IMR-90 (cell line): ENCODE data around the gene SLC25A22. TPM values are rescaled to one million over a fixed set of nuclear protein-coding genes. Genes with fewer than 3 reads are reported as not detected.
A peak's percentile ranks its signal among the peaks of the same experiment; 100 is the strongest.

Experiments
- ATAC-seq: fragments of 200-7000 bp; cut with Tn5 transposase; 2 replicates; pipeline ENCODE4 v1.9.1; 2020; ENCODE audit warnings: low read depth, mild to moderate bottlenecking, moderate library complexity
- BruUV-seq: library from RNA; stranded (reverse); fragments of 400-500 nt; replicated peaks from 2 replicates; lab custom pipeline; 2021; lab: Mats Ljungman, UMichigan
- CTCF ChIA-PET: fragments of 300-600 bp; formaldehyde crosslinking; extraction: SDS; loops from one replicate; lab custom pipeline; 2021; ENCODE audit warnings: antibody characterized with exemption; lab: Yijun Ruan, JAX
- POLR2A ChIA-PET: fragments of 300-600 bp; sonication (Branson Sonifier 250); formaldehyde crosslinking; loops from one replicate; lab custom pipeline; 2022; ENCODE audit warnings: antibody characterized with exemption; ENCODE audit not compliant: unreplicated experiment; lab: Charles Lee
- DNase-seq: peaks from one replicate; pipeline ENCODE4 v3.0.0; 2013
- H2AFZ ChIP-seq: replicated peaks from 2 replicates; pipeline ENCODE3; 2013; ENCODE audit warnings: low read length, mild to moderate bottlenecking; ENCODE audit not compliant: poor library complexity
- H2AK5ac ChIP-seq: 2 replicates; pipeline ENCODE4 v1.6.1; 2013; ENCODE audit warnings: low read depth, low read length, inconsistent platforms
- H2AK9ac ChIP-seq: replicated peaks from 2 replicates; pipeline ENCODE3; 2013; ENCODE audit warnings: mild to moderate bottlenecking, low read depth, low read length, moderate library complexity; ENCODE audit not compliant: poor library complexity
- H2BK120ac ChIP-seq: 2 replicates; pipeline ENCODE4 v1.6.1; 2013; ENCODE audit warnings: low read depth, low read length, inconsistent platforms
- H2BK15ac ChIP-seq: 3 replicates; pipeline ENCODE4 v1.6.1; 2013; ENCODE audit warnings: low read depth, low read length, inconsistent platforms
- H2BK20ac ChIP-seq: 2 replicates; pipeline ENCODE4 v1.6.1; 2013; ENCODE audit warnings: low read depth, mild to moderate bottlenecking, inconsistent platforms, low read length, moderate library complexity
- H2BK5ac ChIP-seq: 2 replicates; pipeline ENCODE4 v1.6.1; 2013; ENCODE audit warnings: mild to moderate bottlenecking, low read depth, low read length, inconsistent platforms; ENCODE audit not compliant: poor library complexity, severe bottlenecking
- H3K14ac ChIP-seq: replicated peaks from 2 replicates; pipeline ENCODE4 v1.6.1; 2013; ENCODE audit warnings: low read depth, low read length, inconsistent platforms
- H3K18ac ChIP-seq: 2 replicates; pipeline ENCODE4 v1.6.1; 2013; ENCODE audit warnings: low read depth, low read length, control low read depth
- H3K23ac ChIP-seq: 2 replicates; pipeline ENCODE4 v1.6.1; 2013; ENCODE audit warnings: low read depth, low read length, inconsistent platforms
- H3K27ac ChIP-seq: 2 replicates; pipeline ENCODE4 v1.5.1; 2013; ENCODE audit warnings: mild to moderate bottlenecking, control low read depth, low read length; ENCODE audit not compliant: insufficient read depth
- H3K27me3 ChIP-seq: 2 replicates; pipeline ENCODE4 v1.6.1; 2013; ENCODE audit warnings: low read length; ENCODE audit not compliant: control insufficient read depth, insufficient read depth
- H3K36me3 ChIP-seq: 2 replicates; pipeline ENCODE4 v1.6.1; 2013; ENCODE audit warnings: low read length, mixed read lengths; ENCODE audit not compliant: control insufficient read depth, insufficient read depth
- H3K4ac ChIP-seq: 2 replicates; pipeline ENCODE4 v1.6.1; 2013; ENCODE audit warnings: low read depth, low read length, inconsistent platforms
- H3K4me1 ChIP-seq: 2 replicates; pipeline ENCODE4 v1.6.1; 2013; ENCODE audit warnings: low read length, mixed read lengths; ENCODE audit not compliant: control insufficient read depth, insufficient read depth
- H3K4me2 ChIP-seq: 2 replicates; pipeline ENCODE4 v1.6.1; 2013; ENCODE audit warnings: low read depth, mild to moderate bottlenecking, control low read depth, low read length, moderate library complexity
- H3K4me3 ChIP-seq: 2 replicates; pipeline ENCODE4 v1.5.1; 2013; ENCODE audit warnings: low read depth, mild to moderate bottlenecking, control low read depth, low read length, moderate library complexity; ENCODE audit not compliant: insufficient read depth
- H3K56ac ChIP-seq: 2 replicates; pipeline ENCODE4 v1.6.1; 2013; ENCODE audit warnings: low read length, inconsistent platforms; ENCODE audit not compliant: insufficient read depth; ENCODE audit errors: extremely low read depth
- H3K79me1 ChIP-seq, 2 experiments: 2 replicates each; pipeline ENCODE4 v1.6.1; 2013; ENCODE audit warnings: low read length in 2 of 2, inconsistent platforms in 1 of 2, low read depth in 1 of 2
- H3K9ac ChIP-seq: 2 replicates; pipeline ENCODE4 v1.6.1; 2013; ENCODE audit warnings: low read depth, low read length, control low read depth
- H3K9me1 ChIP-seq: 2 replicates; pipeline ENCODE4 v1.6.1; 2013; ENCODE audit warnings: low read length, inconsistent platforms; ENCODE audit not compliant: insufficient read depth
- H3K9me3 ChIP-seq: 2 replicates; pipeline ENCODE4 v1.6.1; 2013; ENCODE audit warnings: low read length; ENCODE audit not compliant: control insufficient read depth, insufficient read depth
- H4K20me1 ChIP-seq: 2 replicates; pipeline ENCODE4 v1.6.1; 2013; ENCODE audit warnings: low read length, inconsistent platforms; ENCODE audit not compliant: insufficient read depth
- H4K5ac ChIP-seq: 2 replicates; pipeline ENCODE4 v1.6.1; 2013; ENCODE audit warnings: mild to moderate bottlenecking, low read depth, low read length, control low read depth
- H4K8ac ChIP-seq, 2 experiments: 2 replicates each; pipeline ENCODE4 v1.6.1; 2013; ENCODE audit warnings: low read depth in 2 of 2, low read length in 2 of 2, control low read depth in 1 of 2, inconsistent platforms in 1 of 2
- H4K91ac ChIP-seq: 2 replicates; pipeline ENCODE4 v1.6.1; 2013; ENCODE audit warnings: low read depth, low read length, inconsistent platforms; ENCODE audit not compliant: insufficient read depth
- BHLHE40 ChIP-seq: fragments of 150-350 bp; IDR thresholded peaks from 2 replicates; pipeline ENCODE4 v1.6.1; 2016; ENCODE audit warnings: mild to moderate bottlenecking, low read depth, low read length
- CEBPB ChIP-seq: IDR thresholded peaks from 2 replicates; pipeline ENCODE4 v1.6.1; 2012; ENCODE audit warnings: low read depth, low read length, improper control_type of control experiment
- CHD1 ChIP-seq: IDR thresholded peaks from 2 replicates; pipeline ENCODE4 v1.6.1; 2012; ENCODE audit warnings: low read depth, low read length, improper control_type of control experiment
- FOS ChIP-seq: fragments of 150-350 bp; IDR thresholded peaks from 2 replicates; pipeline ENCODE4 v1.6.1; 2016; ENCODE audit warnings: low read depth, low read length
- MAFK ChIP-seq: IDR thresholded peaks from 2 replicates; pipeline ENCODE4 v1.6.1; 2012; ENCODE audit warnings: low read depth, low read length, improper control_type of control experiment
- MAZ ChIP-seq: IDR thresholded peaks from 2 replicates; pipeline ENCODE4 v1.6.1; 2012; ENCODE audit warnings: low read depth, mild to moderate bottlenecking, low read length, improper control_type of control experiment, moderate library complexity, borderline replicate concordance
- MXI1 ChIP-seq: IDR thresholded peaks from 2 replicates; pipeline ENCODE4 v1.6.1; 2012; ENCODE audit warnings: low read depth, mild to moderate bottlenecking, low read length, moderate library complexity, borderline replicate concordance
- NFE2L2 ChIP-seq: fragments of 150-350 bp; IDR thresholded peaks from 2 replicates; pipeline ENCODE4 v1.6.1; 2016; ENCODE audit warnings: low read depth, mild to moderate bottlenecking, low read length
- POLR2A ChIP-seq: IDR thresholded peaks from 2 replicates; pipeline ENCODE4 v1.6.1; 2012; ENCODE audit warnings: mild to moderate bottlenecking, low read depth, low read length
- RCOR1 ChIP-seq: IDR thresholded peaks from 2 replicates; pipeline ENCODE4 v1.6.1; 2012; ENCODE audit warnings: mild to moderate bottlenecking, low read length, improper control_type of control experiment; ENCODE audit not compliant: insufficient replicate concordance
- RFX5 ChIP-seq: IDR thresholded peaks from 2 replicates; pipeline ENCODE4 v1.8.0; 2012; ENCODE audit warnings: low read depth, mild to moderate bottlenecking, low read length, moderate library complexity
- SMC3 ChIP-seq: fragments of 150-350 bp; IDR thresholded peaks from 2 replicates; pipeline ENCODE4 v1.6.1; 2016; ENCODE audit warnings: low read depth, mild to moderate bottlenecking, antibody characterized with exemption, low read length, moderate library complexity
- WGBS, 2 experiments: methylation state at CpG; one replicate each; pipeline versions ENCODE4 v1.1.5 to v1.1.7; 2013; ENCODE audit warnings: missing lambda C conversion rate in 2 of 2; ENCODE audit not compliant: insufficient read length in 1 of 2; ENCODE audit errors: extremely low coverage in 2 of 2; 5-methylcytosine and 5-hydroxymethylcytosine counted together
- dilution Hi-C: fragments of 300-500 bp; cut with HindIII; formaldehyde crosslinking; loops from one replicate; pipeline ENCODE4 v1.14.3; 2018; ENCODE audit warnings: low sequenced_read_pairs; ENCODE audit not compliant: unreplicated experiment
- in situ Hi-C: fragments of 300-500 bp; cut with MboI; formaldehyde crosslinking; loops from 3 replicates; pipeline ENCODE4 v1.14.3; 2019; ENCODE audit warnings: low sequenced_read_pairs, inconsistent platforms, mixed read lengths
- intact Hi-C: fragments of 100-400 bp; cut with micrococcal nuclease; formaldehyde crosslinking; loops from 2 replicates; pipeline ENCODE4 v1.10.0; 2022
- polyA plus RNA-seq, 3 experiments: library from polyadenylated mRNA; depleted of rRNA; stranded (reverse); fragments of >200 nt; gene quantifications; 2 replicates each; pipeline ENCODE4 v1.2.3, GENCODE V29; 2012; ENCODE audit warnings: low replicate concordance in 1 of 3
- total RNA-seq: library from RNA; depleted of rRNA; stranded (reverse); fragments of >200 nt; gene quantifications from 2 replicates; pipeline ENCODE4 v1.2.3, GENCODE V29; 2012
- TF ChIP-seq, protein P1 (sequence below): conservative IDR thresholded peaks from 2 replicates; pipeline ENCODE4 v1.5.1; 2012; ENCODE audit warnings: mild to moderate bottlenecking, low read depth, low read length, improper control_type of control experiment
- TF ChIP-seq, protein P2 (sequence below): fragments of 150-350 bp; IDR thresholded peaks from 2 replicates; pipeline ENCODE4 v1.6.1; 2016; ENCODE audit warnings: low read depth, mild to moderate bottlenecking, low read length, moderate library complexity, borderline replicate concordance
- TF ChIP-seq, protein P3 (sequence below): fragments of 150-350 bp; IDR thresholded peaks from 2 replicates; pipeline ENCODE4 v1.6.1; 2017; ENCODE audit warnings: mild to moderate bottlenecking, antibody characterized with exemption, low read length, low read depth

SLC25A22 gene
- total and polyA plus RNA-seq, 2 of the 4 experiments (the other 2 are of a cell fraction), result 8.2 to 41.3 TPM

DNA sequence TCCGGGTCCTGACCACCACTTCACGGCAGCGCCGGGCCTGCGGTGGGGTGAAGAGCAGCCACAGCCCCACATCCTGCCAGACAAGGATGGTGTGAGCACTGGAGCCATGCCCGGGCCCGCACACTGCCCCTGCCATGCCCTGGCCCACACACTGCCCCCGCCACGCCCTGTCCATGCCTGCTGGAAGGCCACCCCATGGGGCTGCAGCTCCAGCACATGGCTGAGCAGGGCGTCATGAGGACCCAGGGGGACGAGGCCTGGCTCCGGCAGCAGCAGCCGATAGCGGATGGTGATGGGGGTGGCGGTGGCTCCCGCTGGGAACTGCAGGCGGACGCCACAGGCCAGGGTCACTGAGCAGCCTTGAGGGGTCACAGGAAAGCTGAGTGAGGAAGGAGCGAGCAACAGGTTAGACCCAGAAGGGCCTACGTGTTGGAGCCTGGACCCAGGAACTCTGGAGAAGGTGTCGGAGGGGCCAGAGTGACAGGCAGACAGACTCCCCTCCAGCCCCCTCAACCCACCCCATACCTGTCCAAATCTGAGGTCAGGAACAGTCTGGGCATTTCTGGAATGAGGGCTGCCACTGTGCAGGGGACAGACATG lies 4.0 kb upstream of the SLC25A22 start:
- Histone ChIP-seq H3K36me3 (peaks cover 26% of the 10 kb centered on the region), H3K27ac (no peak overlapping the region), H3K23ac (no peak overlapping the region), H2AFZ (no peak overlapping the region), H4K91ac (no peak overlapping the region), H3K9me3 (no peaks in the 10 kb centered on the region), H4K20me1 (peaks cover 8% of the 10 kb centered on the region), H3K79me1 (peaks cover 2 to 29% of the 10 kb centered on the region in 2 experiments; a peak in 3 of 4 replicates), H2BK20ac (no peak overlapping the region), H2BK5ac (no peak overlapping the region), H4K8ac (no peak overlapping the region), H2BK15ac (no peak overlapping the region), H3K4ac (no peak overlapping the region), H3K9ac (no peak overlapping the region), H3K4me1 (peaks cover 18% of the 10 kb centered on the region), H4K5ac (no peak overlapping the region), H2AK5ac (no peak overlapping the region), H3K56ac (no peak overlapping the region), H3K14ac (no peak overlapping the region), H3K18ac (no peak overlapping the region), H2BK120ac (no peak overlapping the region), H3K9me1 (no peaks in the 10 kb centered on the region), H3K27me3 (no peaks in the 10 kb centered on the region), H2AK9ac (peak overlapping the region; percentile 82), H3K4me2 (no peak overlapping the region), H3K4me3 (no peak overlapping the region)
- ATAC-seq, result no peak
- DNase-seq, result no peak
- intact Hi-C loops, result no loop called here
- dilution Hi-C loops, result no loop called here
- TF ChIP-seq MXI1, result no peak
- TF ChIP-seq MAZ, result no peak
- TF ChIP-seq FOS, result no peak
- TF ChIP-seq CEBPB, result no peak
- TF ChIP-seq NFE2L2, result no peak
- TF ChIP-seq BHLHE40, result no peak
- TF ChIP-seq, protein P1, sequence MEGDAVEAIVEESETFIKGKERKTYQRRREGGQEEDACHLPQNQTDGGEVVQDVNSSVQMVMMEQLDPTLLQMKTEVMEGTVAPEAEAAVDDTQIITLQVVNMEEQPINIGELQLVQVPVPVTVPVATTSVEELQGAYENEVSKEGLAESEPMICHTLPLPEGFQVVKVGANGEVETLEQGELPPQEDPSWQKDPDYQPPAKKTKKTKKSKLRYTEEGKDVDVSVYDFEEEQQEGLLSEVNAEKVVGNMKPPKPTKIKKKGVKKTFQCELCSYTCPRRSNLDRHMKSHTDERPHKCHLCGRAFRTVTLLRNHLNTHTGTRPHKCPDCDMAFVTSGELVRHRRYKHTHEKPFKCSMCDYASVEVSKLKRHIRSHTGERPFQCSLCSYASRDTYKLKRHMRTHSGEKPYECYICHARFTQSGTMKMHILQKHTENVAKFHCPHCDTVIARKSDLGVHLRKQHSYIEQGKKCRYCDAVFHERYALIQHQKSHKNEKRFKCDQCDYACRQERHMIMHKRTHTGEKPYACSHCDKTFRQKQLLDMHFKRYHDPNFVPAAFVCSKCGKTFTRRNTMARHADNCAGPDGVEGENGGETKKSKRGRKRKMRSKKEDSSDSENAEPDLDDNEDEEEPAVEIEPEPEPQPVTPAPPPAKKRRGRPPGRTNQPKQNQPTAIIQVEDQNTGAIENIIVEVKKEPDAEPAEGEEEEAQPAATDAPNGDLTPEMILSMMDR, result no peak
- TF ChIP-seq, protein P2, sequence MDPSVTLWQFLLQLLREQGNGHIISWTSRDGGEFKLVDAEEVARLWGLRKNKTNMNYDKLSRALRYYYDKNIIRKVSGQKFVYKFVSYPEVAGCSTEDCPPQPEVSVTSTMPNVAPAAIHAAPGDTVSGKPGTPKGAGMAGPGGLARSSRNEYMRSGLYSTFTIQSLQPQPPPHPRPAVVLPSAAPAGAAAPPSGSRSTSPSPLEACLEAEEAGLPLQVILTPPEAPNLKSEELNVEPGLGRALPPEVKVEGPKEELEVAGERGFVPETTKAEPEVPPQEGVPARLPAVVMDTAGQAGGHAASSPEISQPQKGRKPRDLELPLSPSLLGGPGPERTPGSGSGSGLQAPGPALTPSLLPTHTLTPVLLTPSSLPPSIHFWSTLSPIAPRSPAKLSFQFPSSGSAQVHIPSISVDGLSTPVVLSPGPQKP, result no peak
- no peak for TF ChIP-seq CHD1
- no peak for TF ChIP-seq MAFK
- no peak for TF ChIP-seq RFX5
- TF ChIP-seq POLR2A, result no peak
- TF ChIP-seq RCOR1, result no peak
- TF ChIP-seq SMC3, result no peak
- TF ChIP-seq, protein P3, sequence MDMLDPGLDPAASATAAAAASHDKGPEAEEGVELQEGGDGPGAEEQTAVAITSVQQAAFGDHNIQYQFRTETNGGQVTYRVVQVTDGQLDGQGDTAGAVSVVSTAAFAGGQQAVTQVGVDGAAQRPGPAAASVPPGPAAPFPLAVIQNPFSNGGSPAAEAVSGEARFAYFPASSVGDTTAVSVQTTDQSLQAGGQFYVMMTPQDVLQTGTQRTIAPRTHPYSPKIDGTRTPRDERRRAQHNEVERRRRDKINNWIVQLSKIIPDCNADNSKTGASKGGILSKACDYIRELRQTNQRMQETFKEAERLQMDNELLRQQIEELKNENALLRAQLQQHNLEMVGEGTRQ, result no peak
- WGBS, 2 experiments, result 96% methylated on average over 14 of the region's 21 CpGs; no CpG with 5 or more reads in 1 of the 2 experiments
- CTCF ChIA-PET, result no interaction called here
- POLR2A ChIA-PET, result no interaction called here
- in situ Hi-C loops, result no loop called here
- no TSS peak for BruUV-seq
